ENCODE measurements around the gene MRPS10.

MRPS10 gene

GRCh38 chr6:42229506-42230119 lies 12.0 kb upstream of the MRPS10 start:
- no peak for TF ChIP-seq ZNF274 (IDR thresholded peaks at IDR 0.05; ENCODE audit: low read depth, low read length)
- no peak overlapping the region for H3K4me3 ChIP-seq (ENCODE audit: low read length)

- TF ChIP-seq ZNF274 (IDR thresholded peaks at IDR 0.05; ENCODE audit: low read depth, low read length), result no peak
- H3K4me3 ChIP-seq (ENCODE audit: low read length), result no peak overlapping the region
Observed at GRCh38 chr6:42228305-42228704, 10.6 kb upstream of the MRPS10 start.

GRCh38 chr6:42227173-42227850 lies 9.7 kb upstream of the MRPS10 start:
- H3K4me3 ChIP-seq (ENCODE audit: low read length), result no peak overlapping the region
- TF ChIP-seq ZNF274 (IDR thresholded peaks at IDR 0.05; ENCODE audit: low read depth, low read length), result no peak

DNA sequence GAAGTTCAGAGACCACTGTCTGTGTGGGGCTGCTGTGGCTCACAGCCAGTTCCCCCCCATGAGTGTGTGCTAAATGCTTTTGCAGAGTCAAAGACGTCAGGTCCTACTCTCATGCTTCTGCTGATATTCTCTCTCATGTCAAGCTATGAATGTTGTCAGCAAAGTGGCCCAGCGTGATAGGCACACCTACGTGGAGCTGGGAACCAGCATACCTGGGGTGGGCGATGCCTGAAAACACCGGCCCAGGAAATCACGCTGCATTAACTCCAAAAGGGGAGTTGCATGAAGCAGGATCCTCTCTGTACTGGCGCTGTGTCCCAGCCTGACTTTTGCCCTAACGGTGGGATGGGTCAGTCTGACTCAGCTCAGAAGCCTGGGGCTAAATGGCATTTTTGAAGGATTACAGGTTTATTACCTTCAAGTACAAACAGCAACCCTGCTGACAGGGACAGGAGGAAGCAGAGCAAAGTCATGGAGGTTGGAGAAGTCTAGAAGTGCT lies 9.0 kb upstream of the MRPS10 start:
- H3K4me3 ChIP-seq (ENCODE audit: low read length), result no peak overlapping the region
- TF ChIP-seq ZNF274 (IDR thresholded peaks at IDR 0.05; ENCODE audit: low read depth, low read length), result no peak

- no peak for TF ChIP-seq ZNF274 (IDR thresholded peaks at IDR 0.05; ENCODE audit: low read depth, low read length)
- H3K4me3 ChIP-seq (ENCODE audit: low read length), result no peak overlapping the region
Observed at GRCh38 chr6:42226161-42226611, 8.5 kb upstream of the MRPS10 start.

- H3K4me3 ChIP-seq (ENCODE audit: low read length), result no peak overlapping the region
- no peak for TF ChIP-seq ZNF274 (IDR thresholded peaks at IDR 0.05; ENCODE audit: low read depth, low read length)
Observed at GRCh38 chr6:42225419-42225818, 7.8 kb upstream of the MRPS10 start.

DNA sequence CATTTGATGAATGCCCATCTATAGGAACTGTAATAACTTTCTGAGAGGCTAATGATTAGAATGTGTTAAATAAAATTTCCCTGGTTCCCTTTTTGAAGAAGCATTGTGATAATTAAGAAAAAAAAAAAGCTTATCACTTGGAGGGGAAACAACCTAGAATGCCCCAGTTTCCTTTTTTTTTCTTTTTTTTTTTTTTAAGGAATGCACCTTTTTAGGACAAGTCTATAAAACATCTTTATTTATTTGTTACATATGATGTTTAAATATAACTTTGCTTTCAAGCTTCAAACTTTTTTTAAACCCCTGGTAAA lies 7.3 kb upstream of the MRPS10 start:
- TF ChIP-seq ZNF274 (IDR thresholded peaks at IDR 0.05; ENCODE audit: low read depth, low read length), result no peak
- H3K4me3 ChIP-seq (ENCODE audit: low read length), result no peak overlapping the region

GRCh38 chr6:42224222-42225028 lies 6.8 kb upstream of the MRPS10 start:
- TF ChIP-seq ZNF274 (IDR thresholded peaks at IDR 0.05; ENCODE audit: low read depth, low read length), result no peak
- no peak overlapping the region for H3K4me3 ChIP-seq (ENCODE audit: low read length)

GRCh38 chr6:42222448-42222847 lies 4.8 kb upstream of the MRPS10 start:
- no peak overlapping the region for H3K4me3 ChIP-seq (ENCODE audit: low read length)
- no peak for TF ChIP-seq ZNF274 (IDR thresholded peaks at IDR 0.05; ENCODE audit: low read depth, low read length)

- TF ChIP-seq ZNF274 (IDR thresholded peaks at IDR 0.05; ENCODE audit: low read depth, low read length), result no peak
- H3K4me3 ChIP-seq (ENCODE audit: low read length), result no peak overlapping the region
Observed at GRCh38 chr6:42221546-42221945, 3.9 kb upstream of the MRPS10 start.

DNA sequence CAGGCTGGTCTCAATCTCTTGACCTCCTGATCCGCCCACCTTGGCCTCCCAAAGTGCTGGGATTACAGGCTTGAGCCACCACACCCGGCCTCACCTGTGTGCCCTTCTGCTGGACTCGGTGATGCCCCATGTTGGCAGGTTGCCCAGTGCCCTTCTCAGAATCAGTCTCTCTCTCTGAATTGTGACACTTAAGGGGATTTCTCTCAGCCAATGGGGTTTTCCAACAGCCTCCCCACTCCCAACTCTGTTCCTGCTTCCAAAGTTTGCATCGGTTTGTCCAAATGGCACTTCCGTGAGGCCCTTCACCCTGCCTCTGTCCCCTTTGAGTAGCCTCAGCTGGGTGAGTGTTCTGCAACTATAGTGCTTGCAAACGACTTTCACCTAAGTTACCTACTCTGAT lies 3.1 kb upstream of the MRPS10 start:
- no peak overlapping the region for H3K4me3 ChIP-seq (ENCODE audit: low read length)
- no peak for TF ChIP-seq ZNF274 (IDR thresholded peaks at IDR 0.05; ENCODE audit: low read depth, low read length)

GRCh38 chr6:42217157-42217518 lies 523 bp downstream of the MRPS10 start:
- TF ChIP-seq ZNF274 (IDR thresholded peaks at IDR 0.05; ENCODE audit: low read depth, low read length), result no peak
- H3K4me3 ChIP-seq (ENCODE audit: low read length), result peak overlapping the region; percentile 99

DNA sequence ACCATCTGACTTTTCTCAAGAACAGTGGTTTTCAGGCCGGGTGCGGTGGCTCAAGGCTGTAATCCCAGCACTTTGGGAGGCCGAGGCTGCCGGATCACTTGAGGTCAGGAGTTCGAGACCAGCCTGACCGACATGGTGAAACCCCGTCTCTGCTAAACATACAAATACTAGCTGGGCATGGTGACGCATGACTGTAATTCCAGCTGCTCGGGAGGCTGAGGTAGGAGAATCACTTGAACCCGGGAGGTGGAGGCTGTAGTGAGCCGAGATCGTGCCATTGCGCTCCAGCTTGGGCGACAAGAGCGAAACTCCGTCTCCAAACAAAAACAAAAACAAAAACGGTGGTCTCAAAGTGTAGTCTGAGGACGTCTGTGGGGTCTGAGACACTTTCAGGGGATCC lies 1.2 kb downstream of the MRPS10 start:
- H3K4me3 ChIP-seq (ENCODE audit: low read length), result peak overlapping the region; percentile 99

DNA sequence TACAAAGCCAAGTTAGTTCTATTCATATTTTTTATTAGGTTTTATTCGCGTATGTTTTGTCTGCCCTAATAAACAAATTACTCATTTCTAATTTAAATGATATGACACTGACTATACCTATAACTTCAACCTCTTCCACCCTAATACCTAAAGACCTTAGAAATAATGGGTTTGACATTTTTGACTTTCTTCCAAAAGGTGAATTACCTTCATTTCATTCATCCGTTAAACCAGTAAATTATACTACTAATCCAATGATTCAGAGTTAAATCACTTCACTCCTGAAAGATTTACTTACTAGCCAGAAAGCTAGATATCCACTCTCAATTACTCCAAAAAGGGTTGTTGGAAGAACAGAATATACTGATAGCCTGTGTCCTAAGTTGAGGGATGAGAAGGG lies 5.2 kb downstream of the MRPS10 start:
- no peak for TF ChIP-seq ZNF274 (IDR thresholded peaks at IDR 0.05; ENCODE audit: low read depth, low read length)
- no peak overlapping the region; the same call in 1 of the 2 replicates for H3K4me3 ChIP-seq (ENCODE audit: low read length)

- no peak for TF ChIP-seq ZNF274 (IDR thresholded peaks at IDR 0.05; ENCODE audit: low read depth, low read length)
- H3K4me3 ChIP-seq (ENCODE audit: low read length), result peak overlapping the region; percentile 17; the same call in 1 of the 2 replicates
Observed at GRCh38 chr6:42211726-42212125, 5.9 kb downstream of the MRPS10 start.
